Thyroid gland (tissue), 4 donors: ENCODE data around the gene BMP6.

Source experiments
- CTCF ChIP-seq, 6 experiments: fragments of 200-600 bp in 3 of 6; fragments of 450-650 bp in 3 of 6; sonication (generic) in 3 of 6; IDR thresholded peaks; one replicate each; pipeline ENCODE4 v1.5.1; 2016 to 2019; ENCODE audit warnings: antibody characterized with exemption in 6 of 6, mild to moderate bottlenecking in 2 of 6, inconsistent platforms in 1 of 6, moderate library complexity in 1 of 6
- POLR2A ChIP-seq, 2 donors: fragments of 450-650 bp; IDR thresholded peaks; one replicate each; pipeline ENCODE4 v1.6.1; 2017; ENCODE audit warnings: antibody characterized with exemption in 2 of 2, mild to moderate bottlenecking in 2 of 2, moderate library complexity in 1 of 2

DNA sequence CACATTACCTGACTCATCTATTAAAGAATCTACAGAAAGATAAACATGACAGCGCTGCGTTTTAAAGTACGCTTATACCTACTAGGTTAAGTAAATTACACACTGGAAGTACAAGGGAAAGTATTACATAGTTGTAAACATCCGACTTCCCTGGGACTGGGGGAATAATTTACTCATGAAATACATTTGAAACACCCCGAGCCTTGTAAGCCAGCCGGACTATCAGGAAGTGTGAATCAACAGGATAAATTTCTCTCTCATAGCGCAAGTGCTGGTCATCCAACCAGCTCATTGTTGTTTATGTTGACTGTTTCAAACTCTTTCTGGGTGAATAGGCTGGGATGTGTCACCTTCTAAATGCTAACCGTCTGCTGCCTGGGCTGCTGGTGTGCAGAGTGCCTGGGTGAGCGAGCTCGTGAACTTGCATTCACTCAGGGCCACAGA, 4.9 kb downstream of the BMP6 start:
- TF ChIP-seq CTCF (IDR thresholded peaks at IDR 0.05) (no peak), POLR2A (IDR thresholded peaks at IDR 0.05) (no peak)
